CD4-positive, alpha-beta T cell treated with Interleukin-15 for 1 hour (primary cell): Measurements from ENCODE around the gene SMIM29.
A peak's percentile ranks its signal among the peaks of the same experiment; 100 is the strongest.

Experiments used
- DNase-seq: peaks from one replicate; pipeline ENCODE4 v3.0.0-alpha.2; 2020

The SMIM29 gene

GRCh38 chr6:34223956-34224940 lies 24.6 kb downstream of the SMIM29 start:
- DNase-seq: peak; percentile 98

GRCh38 chr6:34223381-34223955 lies 25.3 kb downstream of the SMIM29 start:
- no peak for DNase-seq

- DNase-seq: no peak
These were observed 30.1 kb downstream of the SMIM29 start for GRCh38 chr6:34218691-34219090.

GRCh38 chr6:34213772-34214171 lies 35.0 kb downstream of the SMIM29 start:
- DNase-seq: no peak

DNA sequence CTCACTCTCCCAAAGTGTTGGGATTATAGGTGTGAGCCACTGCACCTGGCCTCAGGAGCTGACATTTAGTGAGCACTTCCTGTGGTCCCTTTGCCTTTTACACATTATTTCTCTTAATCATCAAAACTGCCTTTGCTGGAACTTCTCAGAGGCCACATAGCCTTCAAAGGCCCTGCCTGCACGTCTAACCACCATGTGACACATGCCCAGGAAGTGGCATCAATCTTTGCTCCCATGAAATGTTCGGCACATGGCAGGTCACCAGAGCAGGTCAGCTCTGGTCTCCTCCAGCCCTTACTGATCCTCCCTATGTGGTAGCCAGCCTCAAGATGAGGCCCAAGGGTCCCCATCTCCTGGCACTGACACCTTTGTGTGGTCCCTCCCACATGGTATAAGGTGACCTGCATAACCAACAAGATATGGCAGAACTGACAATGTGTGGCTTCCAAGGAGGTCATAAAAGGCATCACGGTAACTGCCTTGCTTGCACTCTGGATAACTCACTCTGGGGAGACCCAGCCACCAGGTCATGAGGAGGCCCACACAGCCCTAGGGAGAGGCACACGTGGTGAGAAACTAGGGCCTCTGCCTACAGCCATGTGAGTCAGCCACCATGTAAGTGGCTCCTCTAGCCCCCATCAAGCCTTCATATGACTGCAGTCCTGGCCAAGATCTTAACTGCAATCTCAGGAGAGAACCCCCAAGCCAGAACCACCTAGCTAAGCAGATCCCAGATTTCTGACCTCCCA lies 40.9 kb downstream of the SMIM29 start:
- DNase-seq: no peak

GRCh38 chr6:34206726-34207125 lies 42.1 kb downstream of the SMIM29 start:
- DNase-seq: no peak

DNA sequence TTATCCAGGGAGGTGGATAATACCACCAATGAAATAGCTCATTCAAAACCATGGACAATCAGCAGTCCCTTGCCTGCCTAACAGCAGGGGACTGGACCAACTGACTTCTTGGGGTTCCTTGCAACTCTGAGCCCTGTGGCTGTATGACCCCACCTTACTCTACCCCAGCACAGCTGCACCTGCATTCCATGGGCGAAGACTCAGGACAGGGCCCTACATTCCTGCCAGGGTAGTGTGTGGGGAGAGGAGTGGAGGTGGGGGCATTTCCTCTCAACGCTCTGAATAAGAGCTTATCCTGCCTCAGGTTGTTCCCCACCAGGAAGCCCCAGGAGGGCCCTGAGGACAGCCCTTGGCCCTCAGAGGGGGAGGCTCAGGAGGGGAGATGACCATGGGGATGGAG lies 42.9 kb downstream of the SMIM29 start:
- DNase-seq: no peak

GRCh38 chr6:34205466-34205865 lies 43.3 kb downstream of the SMIM29 start:
- DNase-seq: no peak

DNA sequence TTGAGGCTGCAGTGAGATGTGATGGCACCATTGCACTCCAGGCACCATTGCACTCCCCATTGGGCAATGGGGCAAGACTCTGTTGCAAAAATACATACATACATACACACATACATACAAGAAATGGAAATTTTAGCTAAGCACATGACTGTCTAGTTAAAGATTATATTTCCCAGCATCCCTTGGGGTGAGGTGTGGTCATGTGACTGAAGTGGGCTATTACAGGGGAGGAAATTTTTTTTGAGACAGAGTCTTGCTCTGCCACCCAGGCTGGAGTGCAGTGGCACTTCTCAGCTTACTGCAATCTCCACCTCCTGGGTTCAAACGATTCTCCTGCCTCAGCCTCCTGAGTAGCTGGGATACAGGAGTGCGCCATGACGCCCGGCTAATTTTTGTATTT lies 44.1 kb downstream of the SMIM29 start:
- no peak for DNase-seq

DNA sequence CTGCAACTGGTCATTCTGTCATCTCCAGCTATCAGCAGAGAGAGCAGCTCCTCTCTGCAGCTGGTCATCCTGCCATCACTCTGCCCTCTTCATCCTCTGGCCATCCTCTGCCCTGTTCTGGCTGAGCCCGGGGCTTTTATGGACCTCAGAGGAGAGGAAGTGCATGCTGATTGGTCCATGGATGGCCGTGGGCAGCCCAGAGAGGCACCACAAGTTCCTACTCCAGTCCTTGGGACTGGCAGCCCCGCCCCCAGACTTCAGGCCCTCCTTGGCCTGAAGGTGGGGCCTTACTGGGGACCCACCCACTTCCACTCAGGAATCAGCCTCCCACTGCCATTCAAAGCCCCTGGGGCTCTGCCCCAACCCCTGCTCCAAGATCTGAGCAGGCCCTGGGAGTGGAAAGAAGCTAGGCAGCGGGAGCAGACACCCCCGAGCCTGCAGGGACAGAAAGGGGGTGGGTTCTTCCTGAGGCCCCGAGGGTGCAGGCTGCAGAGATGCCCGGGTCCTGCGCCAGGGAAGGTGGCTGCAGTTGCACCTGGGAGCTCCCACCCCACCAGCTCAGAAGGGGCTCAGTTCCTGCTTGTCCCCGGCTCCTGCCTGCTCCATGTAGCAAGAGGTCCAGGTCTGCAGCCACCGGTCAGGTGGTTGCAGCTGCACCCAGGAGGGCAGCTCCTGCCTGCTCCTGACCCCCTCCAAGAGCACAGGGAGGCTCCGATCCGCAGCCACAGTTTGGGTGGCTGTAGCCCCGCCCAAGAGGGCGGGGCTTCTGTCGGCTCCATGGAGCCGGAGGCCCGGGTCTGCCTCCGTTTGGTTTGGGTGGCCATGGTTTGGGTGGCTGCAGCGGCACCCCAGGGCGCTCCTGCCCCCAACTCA lies 46.2 kb downstream of the SMIM29 start:
- no peak for DNase-seq

- DNase-seq: no peak
These were observed 47.2 kb downstream of the SMIM29 start for GRCh38 chr6:34201455-34202107.

GRCh38 chr6:34200340-34200971 lies 48.4 kb downstream of the SMIM29 start:
- no peak for DNase-seq

GRCh38 chr6:34196833-34197195 lies 52.0 kb downstream of the SMIM29 start:
- no peak for DNase-seq
